NCI-H526 (cell line): ENCODE results near the gene CYP2W1.
A peak's percentile ranks its signal among the peaks of the same experiment; 100 is the strongest.
"Not testable (repeated sequence)": the region's sequence is repeated elsewhere in the genome, so short reads cannot be mapped to it uniquely, and the experiment has no call there.

ENCODE experiments used
- DNase-seq, 2 experiments: peaks; one replicate each; lab custom pipeline; 2025; lab: John Stamatoyannopoulos, UW

CYP2W1 gene

DNA sequence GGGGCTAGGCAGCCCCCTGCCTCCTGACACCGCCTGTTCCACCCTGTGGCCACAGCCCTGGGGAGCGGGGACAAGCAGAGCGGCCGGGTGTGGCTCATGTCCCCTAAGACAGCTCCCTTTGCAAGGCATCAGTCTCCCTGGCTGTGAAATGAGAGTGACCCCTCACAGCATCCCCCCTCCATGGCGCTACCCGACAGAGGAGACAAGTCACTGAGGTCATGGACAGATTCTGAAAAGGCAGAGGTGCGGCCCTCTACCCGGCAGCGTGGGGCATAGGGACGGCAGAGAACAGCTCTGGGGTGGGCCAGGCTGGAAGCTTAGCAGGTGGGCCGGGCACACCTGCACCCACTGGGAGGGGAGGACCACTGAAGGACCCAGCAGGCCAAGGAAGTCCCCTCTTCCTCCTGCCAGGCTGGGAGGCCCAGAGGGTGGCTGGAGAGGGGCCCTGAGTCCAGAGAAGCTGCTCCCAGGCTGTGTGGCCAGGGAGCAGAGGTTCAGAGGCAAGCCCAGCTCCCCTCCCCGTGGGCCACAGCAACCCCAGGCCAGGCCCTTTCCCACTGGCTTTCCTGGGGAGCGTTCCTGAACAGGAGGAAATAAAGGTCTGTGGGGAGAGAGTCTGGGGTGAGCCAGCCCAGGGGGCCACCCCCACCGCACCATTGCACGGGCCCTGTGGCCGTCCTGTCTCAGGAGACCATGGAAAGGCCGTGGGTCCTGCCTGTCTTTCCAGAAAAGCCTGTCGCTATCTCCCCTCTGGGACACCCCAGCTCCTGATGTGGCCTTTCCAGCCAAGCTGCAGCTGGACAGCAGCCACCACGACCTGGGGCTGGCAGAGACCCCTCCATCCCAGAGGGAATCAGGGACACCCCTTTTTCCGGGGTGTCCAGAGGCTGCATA is 30.2 kb upstream of the CYP2W1 start:
- no peak for DNase-seq

DNA sequence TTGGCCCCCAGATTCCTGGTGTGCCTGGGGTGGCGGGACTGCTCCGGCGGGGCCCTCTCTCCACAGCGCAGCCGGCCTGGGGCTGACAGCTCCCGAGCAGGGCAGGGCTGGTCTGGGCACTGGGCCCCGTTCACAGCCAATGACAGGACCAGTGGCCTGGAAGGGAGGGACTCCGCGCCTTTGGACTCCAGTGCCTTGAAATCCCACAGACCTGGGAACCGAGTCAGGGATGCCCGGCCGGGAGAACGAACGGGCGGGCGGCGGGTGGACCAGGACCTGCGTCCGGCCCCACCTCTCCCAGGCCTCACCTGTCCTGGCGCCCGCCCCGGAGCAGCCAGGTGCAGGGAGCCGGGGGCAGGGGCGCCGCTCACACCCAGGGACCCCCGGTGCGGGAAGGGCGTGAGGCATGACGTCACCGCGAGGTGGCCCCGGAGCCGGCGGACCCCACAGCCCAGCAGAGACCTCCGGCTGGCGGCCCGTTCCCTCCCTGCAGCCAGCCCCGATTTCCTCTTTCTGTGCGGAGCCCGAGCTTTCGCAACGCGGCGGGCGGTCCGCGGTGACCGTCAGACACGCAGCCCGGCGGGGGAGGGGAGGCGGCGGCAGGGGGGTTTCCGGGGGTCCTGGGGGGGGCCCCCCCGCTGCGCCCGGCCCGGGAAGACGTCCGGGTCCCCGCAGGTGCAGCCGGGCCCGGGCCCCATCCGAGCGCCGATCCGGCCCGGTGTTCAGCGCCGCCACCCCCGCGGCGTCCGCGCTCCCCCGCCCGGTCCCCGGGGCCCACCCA is 29.2 kb upstream of the CYP2W1 start:
- peak in 1 of 2 experiments; percentile 51 for DNase-seq

DNA sequence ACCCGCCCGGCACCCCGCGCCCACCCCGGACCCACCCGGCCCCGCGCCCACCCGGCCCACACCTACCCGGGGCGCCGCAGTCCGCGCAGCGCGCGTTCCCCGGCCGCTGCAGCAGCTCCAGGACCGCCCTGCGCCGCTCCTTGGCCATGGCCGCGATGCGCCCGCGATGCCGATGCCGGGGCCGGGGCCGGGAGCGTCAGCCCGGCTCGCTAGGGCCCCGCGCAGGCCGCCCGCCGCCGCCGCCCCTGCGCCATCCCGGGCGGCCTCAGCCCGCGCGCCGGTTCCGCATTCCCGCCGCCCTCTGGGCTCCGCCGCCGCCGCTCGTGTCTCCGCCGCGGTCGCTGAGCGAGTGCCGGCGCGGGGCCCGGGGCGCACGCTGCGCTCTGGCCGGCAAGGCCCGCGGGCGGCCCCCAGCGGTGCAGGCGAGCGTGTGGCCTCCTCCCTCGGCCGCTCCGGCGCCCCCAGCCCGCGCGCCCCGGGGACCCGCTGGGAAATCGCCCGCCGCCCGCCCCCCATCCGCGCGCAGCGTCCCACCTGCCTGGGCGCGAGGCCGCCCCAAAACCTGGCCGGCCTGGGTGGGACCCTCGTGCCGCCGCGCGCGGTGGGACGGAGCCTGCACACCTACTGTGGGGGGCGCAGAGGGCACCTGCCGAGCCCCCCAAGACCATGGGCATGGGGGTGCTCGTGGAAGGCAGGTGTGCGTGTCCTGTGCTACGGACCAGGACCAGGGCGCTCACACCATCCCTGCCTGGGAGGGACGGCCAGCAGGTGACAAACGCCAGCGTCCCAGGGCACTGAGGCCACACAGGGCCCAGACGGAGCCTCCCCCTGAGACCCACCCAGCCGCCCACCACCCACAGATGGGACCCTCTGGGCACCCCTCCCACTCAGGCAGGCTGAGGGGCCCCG is 28.4 kb upstream of the CYP2W1 start, which contains the start of gene ADAP1:
Gene ADAP1, minus strand, starts transcription at position 351 of the 909 bp plus-strand sequence. Its CDS starts 203 bp downstream, at position 148.
- peak in 1 of 2 experiments; percentile 57 for DNase-seq

DNA sequence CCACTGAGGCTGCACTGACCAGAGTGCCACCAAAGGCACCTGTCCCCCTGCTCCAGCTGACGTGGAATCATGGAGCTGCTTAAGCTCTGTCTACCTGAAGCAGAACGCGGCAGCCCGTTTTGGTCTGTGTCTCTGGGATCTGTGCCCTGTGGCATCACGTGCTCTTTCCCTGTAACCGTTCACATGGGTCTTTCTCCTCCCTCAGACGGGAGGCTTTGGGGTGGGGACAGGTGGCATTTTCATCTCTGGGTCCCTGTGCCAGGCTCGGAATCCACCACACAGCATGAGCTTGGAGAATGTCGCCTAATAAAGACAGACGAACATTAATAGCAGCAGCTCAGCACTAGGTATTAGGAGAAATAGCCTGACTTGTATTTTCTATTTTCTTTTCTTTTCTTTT is 26.9 kb upstream of the CYP2W1 start:
- DNase-seq = no peak

DNA sequence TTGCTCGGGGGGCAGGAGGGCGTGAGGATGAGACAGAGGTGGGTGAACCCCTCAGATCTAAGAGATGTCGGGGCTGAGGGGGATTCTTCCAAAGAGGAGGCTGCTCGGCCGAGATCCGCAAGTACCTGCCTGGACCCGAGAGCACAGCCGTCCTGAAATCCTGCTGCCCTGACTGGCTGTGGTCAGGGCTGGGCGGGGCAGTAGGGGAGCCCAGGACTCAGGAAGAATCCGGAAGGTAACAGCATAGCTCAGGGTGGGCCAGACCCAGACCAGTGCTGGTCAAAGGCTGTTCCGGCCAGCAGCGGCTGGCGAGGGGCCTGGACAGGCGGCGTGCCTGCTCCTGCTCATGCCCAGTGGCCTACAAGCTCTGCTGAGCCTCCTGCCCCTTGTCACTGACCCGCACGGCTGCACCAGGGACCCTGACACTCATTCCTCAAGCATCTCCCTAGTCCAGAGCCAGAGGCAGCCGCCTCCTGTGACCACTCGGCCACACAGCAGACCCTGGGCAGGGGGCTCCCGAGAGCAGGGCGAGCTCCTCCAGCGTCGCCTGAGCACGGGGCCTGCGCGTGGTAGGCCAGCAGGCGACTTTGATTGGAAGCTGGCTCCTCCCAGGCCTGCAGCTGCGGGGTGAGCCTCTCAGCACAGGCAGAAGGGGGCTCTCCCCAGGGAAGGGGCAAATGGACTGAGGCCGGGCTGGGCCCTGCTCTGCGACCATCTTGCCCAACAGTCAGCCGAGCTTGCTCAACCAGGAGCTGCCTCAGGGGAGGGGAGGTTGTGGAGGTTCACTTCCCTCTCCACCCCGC is 25.4 kb upstream of the CYP2W1 start:
- peak in 1 of 2 experiments; percentile 26 for DNase-seq

DNA sequence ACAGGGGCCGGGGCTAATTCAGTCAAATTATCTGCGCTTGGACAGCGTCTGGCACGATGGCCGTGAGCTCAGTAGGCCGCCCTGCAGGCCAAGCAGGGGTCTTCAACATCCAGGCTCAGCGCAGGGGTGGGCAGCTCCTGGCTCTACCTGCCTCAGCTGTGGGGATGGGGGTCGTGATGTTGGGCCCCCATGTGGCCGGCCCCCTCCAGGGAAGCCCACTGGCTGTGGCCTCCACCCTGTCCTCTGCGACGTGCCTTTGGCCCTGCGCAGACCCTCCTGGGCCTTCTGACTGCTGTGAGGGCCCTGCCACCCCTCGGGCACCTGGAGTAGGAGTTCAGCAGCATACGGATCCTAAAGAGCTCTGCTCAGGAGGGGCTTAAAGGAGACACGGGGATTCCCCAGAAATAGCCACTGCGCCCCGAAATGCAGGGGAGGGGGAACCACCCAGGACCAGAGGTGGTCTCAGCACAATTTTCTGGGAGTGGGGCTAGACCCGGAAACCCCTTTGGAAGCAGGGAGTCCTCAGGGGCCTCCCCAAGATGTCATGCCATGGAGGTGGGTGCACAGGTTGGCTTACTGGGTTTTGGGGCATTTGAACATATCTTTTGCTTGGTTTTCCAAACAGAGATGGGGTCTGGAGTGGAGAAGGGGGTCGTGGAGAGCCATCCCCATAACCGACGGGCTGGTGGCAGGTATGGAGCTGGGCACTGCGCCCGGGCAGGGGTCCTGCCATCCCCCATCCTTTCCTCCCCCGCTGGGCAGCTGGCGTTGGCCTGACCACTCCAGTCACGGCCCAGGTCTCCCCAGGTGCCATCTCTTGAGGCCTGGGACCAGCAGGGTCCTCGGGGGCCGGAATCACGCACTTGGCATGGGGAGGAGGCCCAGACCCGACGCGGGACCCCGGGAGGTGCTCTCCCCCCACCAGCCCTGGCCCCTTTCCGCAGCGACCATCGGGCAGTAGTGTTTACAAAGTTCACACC is 24.5 kb upstream of the CYP2W1 start:
- no peak for DNase-seq

DNA sequence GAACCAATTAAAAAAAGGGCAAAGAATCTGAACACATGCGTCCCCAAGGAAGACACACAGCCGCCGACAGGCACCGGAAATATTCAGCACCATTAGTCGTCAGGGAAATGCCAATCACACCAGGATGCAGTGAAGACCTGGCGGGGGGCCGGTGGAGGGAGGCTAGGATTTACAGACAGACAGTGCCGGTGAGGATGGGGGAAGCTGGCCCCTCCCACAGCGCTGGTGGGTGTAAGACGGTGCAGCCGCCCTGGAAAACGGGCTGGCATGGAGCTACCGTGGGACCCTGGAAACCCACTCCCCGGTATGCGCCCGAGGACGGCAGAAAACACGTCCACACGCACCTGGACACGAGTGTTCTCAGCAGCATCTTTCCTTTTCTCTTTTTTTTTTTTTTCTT is 23.7 kb upstream of the CYP2W1 start:
- DNase-seq = no peak

DNA sequence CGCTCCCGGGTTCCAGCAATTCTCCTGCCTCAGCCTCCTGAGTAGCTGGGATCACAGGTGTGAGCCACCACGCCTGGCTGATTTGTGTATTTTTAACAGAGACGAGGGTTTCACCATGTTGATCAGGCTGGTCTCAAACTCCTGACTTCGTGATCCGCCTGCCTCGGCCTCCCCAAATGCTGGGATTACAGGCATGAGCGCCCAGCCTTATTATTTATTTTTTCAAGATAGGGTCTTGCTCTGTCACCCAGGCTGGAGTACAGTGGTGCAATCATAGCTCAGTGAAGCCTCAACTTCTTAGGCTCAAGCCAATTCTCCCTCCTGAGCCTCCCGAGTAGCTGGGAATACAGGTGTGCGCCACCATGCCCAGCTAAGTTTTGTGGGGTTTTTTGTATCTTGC is 23.2 kb upstream of the CYP2W1 start:
- not testable (repeated sequence) for DNase-seq

DNA sequence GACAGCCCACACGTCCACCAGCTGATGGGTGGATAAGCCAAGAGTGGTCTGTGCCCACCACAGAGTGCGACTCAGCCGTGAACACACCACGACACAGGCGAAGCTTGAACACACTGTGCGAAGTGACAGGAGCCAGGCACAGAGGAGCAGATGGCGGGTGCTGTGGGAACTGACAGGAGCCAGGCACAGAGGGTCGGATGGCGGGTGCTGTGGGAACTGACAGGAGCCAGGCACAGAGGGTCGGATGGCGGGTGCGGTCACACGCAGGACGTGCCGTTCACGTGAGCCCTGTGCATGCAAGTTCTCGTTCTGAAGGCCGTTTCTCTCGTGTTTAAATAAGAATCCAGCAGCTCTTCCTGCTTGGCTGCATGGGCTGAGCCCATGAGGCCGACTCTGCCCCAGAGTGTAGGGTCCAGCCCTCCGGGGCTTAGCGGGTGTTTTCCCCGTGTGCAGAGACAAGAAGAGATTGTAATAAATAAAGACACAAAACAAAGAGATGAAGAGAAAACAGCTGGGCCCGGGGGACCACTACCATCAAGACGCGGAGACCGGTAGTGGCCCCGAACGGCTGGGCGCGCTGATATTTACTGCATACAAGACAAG is 22.6 kb upstream of the CYP2W1 start:
- DNase-seq = no peak

DNA sequence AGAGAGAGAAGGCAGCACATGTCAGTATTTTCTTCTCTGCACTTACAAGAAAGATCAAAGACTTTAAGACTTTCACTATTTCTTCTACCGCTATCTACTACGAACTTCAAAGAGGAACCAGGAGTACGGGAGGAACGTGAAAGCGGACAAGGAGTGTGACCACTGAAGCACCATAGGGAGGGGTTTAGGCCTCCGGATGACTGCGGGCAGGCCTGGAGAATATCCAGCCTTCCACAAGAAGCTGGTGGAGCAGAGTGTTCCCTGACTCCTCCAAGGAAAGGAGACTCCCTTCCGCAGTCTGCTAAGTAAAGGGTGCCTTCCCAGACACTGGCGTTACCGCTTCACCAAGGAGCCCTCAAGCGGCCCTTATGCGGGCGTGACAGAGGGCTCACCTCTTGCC is 22.0 kb upstream of the CYP2W1 start:
- not testable (repeated sequence) for DNase-seq

DNA sequence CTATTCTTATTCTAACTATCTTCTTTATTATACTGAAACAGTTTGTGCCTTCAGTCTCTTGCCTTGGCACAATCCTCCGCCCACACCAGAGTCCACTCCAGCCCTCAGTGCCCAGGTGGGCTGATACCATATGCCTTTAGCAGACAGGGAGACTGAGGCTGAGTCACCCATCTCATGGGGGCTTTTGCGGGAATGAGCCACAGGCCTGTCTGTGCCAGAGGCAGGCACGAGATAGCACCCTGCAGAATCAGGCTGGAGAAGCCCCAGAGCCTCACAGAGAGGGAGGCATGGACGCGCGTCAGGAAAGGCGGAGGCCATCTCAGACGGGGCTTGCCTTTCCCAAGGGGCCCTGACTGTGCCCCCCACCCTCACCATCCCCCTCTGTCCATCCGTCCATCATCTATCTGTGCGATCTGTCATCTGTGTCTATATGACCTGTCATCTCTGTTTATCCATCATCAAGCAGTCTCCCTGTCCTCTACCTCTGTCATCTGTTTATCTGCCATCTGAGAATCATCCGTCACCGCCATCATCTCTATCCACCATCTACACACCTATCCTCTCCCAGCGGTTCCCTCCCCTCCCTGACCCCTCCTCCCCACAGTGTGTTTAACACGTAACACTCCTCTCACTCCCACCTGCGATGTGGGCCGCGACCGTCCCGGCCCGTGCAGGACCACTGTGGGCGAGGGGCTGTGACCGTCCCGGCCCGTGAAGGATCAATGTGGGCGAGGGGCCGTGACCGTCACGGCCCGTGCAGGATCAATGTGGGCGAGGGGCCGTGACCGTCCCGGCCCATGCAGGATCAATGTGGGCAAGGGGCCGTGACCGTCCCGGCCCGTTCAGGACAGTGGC is 21.2 kb upstream of the CYP2W1 start:
- no peak for DNase-seq

DNA sequence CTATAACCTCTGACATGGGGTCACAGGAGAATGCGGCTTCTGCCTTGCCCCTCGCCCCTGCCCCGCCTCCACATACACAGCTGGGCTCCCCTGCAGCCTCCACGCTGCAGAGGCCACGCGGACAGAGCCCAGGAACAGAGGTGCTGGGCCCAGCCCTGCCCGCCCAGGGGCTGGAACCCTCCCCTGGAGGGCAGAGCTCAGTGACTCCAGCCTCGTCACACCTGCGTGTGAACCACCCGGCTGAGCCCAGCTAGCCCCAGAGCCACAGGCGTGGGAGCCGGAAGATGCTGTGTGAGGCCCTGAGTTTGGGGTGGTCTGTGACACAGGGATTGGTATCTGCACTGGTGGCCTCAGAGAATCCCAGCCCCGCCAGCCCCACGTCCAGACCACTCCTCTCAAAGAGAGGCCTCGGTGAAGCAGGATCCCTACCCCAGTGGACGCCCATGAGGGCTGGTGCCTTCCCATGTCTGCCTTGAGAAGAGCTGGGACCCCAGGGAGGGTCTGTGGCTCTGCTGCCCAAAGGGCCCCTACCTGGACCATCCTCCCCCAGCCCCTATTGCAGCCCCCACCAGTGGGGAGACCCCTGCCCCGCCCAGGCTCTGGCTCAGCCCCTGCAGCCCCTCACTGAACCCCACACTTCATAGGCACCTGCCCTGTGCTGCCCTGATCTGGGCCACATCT is 20.4 kb upstream of the CYP2W1 start:
- DNase-seq = no peak

DNA sequence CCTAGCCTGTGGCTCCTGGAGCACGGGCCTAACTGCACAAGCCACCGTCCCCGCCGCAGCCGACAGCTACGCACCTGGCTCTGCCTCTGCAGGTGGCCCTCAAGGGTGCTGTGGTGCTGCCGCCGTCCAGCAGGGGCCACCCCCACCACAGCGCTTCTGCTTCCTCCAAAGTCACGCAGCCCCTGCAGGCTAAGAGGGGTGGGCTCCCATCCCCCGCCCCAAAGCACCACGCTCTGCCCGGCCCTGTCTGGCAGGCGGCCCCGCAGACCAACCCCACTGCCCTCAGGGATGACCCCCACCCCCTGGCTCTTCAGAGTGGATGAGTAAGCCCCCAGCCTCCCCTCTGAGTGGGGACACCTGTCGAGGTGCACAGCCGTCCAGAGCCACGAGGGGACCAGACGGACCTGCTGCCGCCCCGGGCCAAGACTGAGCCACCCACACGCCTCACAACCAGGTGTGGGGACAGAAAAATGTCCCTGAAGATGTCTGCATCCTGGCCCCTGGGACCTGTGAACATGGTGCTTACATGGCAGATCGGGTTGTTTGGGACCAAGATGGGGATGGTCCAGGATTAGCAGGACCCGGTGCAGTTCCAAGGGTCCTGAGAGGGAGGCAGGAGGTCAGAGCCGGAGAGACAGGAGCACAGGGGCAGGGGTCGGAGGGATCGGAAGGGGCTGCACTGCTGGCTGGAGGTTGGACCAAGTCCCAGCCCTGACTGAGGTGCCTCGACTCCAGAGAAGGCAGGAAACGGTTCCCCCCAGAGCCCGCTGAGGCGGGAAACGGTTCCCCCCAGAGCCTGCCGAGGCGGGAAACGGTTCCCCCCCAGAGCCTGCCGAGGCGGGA is 19.5 kb upstream of the CYP2W1 start:
- DNase-seq = no peak

DNA sequence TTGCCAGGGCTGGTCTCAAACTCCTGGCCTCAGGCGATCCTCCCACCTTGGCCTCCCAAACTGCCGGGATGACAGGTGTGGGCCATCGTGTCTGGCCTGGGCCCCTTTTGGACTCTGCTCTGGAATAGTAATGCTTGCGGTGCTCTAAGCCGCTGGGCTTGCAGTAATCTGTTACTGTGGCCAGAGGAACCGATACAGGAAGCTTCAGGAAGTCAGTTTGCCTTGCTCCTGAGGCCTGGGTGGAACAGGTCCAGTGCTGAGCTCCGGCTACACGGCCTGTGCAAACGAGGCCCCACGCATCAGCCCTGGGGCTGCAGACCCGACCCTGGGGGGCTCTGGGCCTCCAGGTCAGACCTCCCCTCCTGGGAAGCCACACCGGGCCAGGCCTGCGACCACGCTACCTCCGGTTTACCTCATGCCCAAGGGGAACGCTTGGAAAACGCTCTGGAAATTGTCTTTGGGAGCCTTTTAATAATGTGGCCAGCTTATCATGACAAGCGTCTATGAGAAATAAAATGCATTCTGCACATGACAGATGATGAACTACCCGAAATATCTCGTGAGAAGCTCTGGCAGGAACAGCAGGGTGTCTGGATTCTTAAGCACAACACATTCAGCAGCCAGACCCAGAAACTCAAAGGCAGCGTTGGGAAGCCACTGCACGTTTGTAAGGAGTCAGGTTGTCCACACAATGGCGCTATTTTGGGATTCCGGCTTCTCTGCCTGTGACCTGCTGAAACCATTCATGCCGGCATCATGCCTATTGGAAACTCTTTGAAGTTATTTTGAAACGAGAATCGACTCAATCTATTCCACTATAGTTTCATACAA is 18.4 kb upstream of the CYP2W1 start:
- DNase-seq = peak in 1 of 2 experiments; percentile 41

DNA sequence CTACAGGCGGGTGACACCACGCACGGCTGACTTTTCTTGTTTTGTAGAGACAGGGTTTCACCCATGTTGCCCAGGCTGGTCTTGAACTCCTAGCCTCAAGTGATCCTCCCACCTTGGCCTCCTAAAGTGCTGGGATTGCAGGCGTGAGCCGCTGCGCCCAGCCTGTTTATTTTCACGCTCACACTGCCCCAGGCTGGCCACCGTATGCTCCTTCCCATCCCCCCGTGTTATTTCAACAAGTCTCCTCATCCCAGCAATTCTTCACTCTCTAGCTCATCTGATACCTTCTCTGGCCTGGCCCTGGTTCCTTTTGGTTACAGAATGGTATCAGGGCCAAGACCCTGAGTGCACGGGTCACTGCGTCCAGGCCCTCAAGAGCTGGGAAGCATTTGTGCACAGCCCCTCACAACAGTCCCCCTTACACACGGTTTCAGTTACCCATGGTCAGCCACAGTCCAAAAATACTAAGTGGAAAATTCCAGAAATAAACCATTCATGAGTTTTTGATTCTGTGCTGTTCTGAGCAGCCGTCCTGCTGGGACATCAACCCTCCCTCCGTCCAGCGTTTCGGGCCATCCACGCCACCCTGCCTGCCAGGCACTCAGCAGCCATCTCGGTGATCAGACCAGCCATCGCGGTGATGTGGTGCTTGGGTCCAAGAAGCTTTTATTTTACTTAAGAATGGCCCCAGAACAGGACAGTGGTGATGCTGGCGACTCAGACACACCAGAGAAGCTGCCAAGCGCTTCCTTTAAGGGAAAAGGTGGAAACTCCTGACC is 16.5 kb upstream of the CYP2W1 start:
- no peak for DNase-seq
